GM23248 (cell line): Measurements from ENCODE around the gene FCN2.

Source experiments
- EZH2 ChIP-seq: fragments of 200-600 bp; sonication (generic); IDR thresholded peaks from 2 replicates; pipeline ENCODE4 v1.6.1; 2018; ENCODE audit warnings: antibody characterized with exemption, mild to moderate bottlenecking; ENCODE audit not compliant: insufficient read depth, poor library complexity, severe bottlenecking
- EZH2phosphoT487 ChIP-seq: fragments of 200-600 bp; sonication (generic); IDR thresholded peaks from 2 replicates; pipeline ENCODE4 v1.6.1; 2018; ENCODE audit warnings: antibody characterized with exemption, moderate library complexity, mild to moderate bottlenecking, low read depth; ENCODE audit not compliant: insufficient read depth

DNA sequence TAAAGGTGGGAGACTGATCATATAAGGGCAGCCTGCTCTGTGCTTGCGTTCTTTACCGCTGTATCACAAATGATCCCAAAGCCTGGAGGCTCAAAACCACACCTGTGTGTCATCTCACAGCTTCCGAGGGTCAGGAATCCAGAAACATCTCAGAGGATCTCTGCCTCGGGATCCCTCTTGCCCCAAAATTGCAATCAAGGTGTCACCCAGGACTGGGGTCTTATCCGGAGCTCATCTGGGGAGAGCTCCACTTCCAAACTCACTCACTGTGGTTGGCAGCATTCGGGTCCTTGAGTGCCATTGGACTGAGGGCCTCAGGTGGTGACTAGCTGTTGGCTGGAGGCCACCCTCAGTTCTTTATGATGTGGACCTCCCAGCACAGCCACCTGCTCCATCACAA, 26.7 kb upstream of the FCN2 start:
- TF ChIP-seq EZH2phosphoT487 (no peak), EZH2 (no peak)
